SHP77 treated with DMSO at 0.1 percent for 48 hours (cell line): ENCODE measurements around the gene C10orf71.

Source experiments
- DNase-seq: peaks from one replicate; lab custom pipeline; 2025; lab: John Stamatoyannopoulos, UW

The C10orf71 gene, protein sequence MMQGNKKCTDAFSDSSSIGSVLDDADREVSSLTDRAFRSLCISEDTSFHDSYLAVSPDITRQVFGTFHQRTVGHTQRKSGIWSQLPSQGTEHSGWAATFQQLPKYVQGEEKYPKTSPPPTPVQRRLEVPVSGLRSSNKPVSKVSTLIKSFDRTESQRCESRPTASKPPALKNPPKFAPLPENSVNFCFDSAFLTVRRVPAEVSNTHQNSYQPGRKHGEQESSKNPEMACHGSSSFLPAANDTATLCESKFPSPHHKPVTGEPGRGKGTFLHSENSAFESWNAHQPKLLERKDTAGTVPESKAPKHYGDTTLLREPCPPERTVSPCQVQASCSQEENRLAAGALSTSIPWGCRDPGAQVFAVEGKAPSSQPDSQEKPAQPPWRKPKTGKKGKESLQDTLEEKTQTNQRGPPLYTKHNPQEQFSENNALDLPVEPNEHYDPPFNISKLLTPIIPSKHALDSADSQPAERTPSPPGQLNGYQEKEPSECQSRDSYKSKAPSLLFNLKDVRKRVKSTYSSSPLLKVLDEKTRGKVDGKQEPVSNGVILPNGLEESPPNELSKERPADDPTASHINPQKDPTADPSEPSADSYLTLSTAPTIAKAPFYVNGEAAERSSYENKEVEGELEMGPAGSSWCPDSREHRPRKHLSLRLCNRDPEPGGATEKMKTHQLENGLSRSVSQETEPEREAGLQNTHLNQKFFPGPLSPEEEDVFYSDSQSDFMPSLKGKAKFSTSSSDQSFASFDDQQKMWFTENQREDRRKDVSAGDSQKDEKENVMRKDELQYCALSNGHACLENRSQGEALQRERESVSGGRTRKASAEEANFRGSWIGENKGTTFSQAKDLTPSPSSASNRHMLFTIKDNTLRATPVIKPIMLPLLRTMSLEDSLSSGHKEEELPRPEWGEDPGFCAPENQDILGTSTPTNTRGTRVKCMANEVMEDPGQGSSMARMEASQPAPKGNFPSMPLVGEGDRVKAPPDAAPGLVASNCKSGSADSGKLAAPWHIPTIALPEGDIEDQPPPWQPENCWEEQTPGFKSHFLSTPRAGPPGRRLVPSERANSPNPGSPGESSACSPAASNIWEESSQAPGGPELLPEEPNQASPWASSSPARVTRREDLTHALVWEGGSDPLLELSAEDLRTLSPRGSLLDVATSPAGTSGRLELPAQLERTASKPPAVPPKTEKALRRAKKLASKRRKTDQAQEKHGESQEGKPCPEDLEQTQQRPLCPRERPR (N-terminal part only)

DNA sequence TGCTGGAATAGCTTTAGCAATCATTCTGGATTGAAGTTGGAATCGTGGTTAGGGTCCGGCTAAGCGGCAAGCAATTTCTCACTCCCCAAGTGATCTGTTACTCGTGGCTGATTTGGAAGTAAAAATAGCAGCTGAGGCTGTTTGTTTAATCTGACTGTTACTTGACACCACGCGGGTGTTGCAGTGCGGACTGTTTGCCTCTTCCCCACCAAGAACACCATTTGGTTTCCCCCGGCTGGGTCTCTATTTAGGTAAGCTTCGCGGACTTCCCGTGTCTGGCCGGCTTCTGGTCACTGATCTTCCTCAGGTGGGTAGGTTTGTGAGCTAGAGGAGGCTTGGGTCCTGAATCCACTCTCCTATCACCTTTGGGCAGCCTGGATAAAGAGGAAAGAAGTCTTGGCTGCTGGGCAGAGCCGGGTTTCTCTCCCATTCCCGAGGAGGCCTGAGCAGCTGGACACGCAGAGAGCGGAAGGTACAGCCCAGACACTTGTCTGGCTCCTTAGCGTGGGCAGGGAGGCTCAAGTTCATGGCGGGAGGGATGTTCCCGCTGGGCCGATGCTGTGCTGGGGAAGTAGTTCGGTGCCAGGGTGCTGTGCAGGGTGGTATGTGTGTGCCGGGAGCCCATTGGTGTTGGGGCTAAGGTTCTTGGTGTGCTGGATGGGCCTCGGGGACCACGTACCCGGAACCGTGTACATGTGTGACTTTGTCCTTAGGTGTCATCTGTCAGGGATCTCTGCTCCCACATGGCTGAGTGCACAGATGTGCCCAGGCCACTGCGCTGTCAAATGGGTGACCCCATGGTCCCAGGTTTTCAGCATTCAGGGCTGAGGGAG is at the start of gene C10orf71:
C10orf71 (plus strand) TSS at position 188 of the 833 bp plus-strand sequence. CDS start 23,376 bp downstream, outside the sequence.
- DNase-seq = no peak

GRCh38 chr10:49252313-49253034 is 46.5 kb upstream of the C10orf71 start:
- DNase-seq = no peak

GRCh38 chr10:49253340-49253906 is 45.5 kb upstream of the C10orf71 start:
- no peak for DNase-seq

DNA sequence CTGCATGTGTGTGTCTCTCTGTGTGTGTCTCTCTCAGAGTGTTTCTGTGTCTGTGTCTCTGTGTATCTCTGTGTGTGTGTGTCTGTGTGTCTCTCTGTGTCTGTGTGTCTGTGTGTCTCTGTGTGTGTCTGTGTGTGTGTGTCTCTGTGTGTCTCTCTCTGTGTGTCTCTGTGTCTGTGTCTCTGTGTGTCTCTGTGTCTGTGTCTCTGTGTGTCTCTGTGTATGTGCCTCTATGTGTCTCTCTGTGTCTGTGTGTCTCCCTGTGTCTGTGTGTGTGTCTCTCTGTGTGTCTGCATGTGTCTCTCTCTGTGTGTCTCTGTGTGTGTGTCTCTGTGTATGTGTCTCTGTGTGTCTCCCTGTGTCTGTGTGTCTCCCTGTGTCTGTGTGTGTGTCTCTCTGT is 44.8 kb upstream of the C10orf71 start:
- DNase-seq = no peak

- DNase-seq = no peak
Observed at GRCh38 chr10:49254556-49255318, 44.2 kb upstream of the C10orf71 start.

DNA sequence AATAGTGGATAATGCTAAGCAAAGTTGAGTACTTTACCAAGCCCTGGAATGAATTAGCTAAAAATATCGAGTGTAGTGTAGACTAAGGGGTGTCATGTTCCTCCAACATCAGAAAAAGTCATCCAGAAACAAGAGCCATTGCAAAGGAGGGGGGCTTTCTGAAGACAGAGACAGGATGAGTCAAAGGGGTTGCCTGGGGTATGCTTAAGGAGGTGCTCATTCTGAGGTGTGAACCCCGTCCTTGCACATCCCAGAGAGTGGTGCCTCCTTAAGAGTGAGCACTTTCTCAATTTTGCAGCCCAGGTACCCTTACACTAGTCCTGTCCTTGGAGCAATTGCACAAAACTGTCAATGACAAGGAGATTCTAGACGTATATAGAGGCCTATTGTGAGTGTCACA is 43.1 kb upstream of the C10orf71 start:
- DNase-seq = no peak

DNA sequence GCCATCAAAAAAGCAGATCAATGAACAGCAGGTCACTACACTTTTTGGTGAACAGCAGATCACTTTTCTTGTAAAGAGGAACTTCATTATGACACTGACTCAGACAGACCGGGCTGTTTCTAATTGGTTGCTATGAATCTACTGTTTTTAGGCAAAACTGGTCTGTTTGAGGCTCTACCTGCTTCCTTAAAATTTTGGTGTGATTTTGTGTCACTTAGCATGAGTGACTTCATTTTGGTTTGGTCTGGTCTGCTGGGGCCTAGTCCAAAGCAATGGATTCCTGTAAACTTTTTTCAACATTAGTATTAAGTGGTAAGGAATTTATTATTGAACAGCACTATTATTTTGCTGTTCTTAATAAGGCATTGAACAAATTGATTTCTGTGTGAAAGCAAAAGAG is 41.8 kb upstream of the C10orf71 start:
- no peak for DNase-seq

GRCh38 chr10:49257626-49258349 is 41.2 kb upstream of the C10orf71 start:
- no peak for DNase-seq

GRCh38 chr10:49258350-49258683 is 40.7 kb upstream of the C10orf71 start:
- DNase-seq = no peak

DNA sequence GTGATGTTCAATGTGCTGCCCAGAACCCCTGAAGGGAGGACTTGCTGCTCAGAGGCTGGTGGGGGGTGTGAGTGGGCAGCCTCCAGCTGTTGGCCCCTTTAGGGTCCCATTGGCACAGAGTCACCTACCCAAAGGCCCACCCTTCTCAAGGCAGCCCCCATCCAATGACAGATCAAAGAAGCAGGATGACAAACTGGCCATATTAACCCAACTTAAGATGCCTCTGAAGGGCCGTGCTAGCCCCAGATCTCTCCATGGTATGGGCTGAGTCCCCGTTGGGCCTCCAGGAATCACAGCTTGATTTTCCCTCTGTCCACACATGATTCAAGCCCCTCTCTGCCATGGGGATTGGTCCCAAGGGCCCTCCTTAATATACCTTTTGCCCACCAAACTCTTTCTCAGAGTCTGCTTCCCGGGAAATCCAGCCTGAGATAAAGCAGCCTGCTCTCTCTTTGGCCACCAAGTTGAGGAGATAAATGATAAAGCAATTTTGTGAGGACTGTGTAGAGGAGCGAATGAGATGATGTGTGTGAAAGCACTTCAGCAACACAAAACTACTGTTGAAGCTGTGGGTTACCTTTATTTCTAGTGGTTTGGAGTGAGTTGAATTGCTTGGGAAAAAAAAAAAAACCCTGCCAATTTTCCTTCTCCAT is 38.2 kb upstream of the C10orf71 start:
- DNase-seq = no peak

- DNase-seq = no peak
Observed at GRCh38 chr10:49263591-49263990, 35.4 kb upstream of the C10orf71 start.

GRCh38 chr10:49264177-49264677 is 34.7 kb upstream of the C10orf71 start:
- no peak for DNase-seq

GRCh38 chr10:49265885-49266284 is 33.1 kb upstream of the C10orf71 start:
- no peak for DNase-seq

- DNase-seq = no peak
Observed at GRCh38 chr10:49268185-49268584, 30.8 kb upstream of the C10orf71 start.

- DNase-seq = no peak
Observed at GRCh38 chr10:49269523-49269922, 29.4 kb upstream of the C10orf71 start.

DNA sequence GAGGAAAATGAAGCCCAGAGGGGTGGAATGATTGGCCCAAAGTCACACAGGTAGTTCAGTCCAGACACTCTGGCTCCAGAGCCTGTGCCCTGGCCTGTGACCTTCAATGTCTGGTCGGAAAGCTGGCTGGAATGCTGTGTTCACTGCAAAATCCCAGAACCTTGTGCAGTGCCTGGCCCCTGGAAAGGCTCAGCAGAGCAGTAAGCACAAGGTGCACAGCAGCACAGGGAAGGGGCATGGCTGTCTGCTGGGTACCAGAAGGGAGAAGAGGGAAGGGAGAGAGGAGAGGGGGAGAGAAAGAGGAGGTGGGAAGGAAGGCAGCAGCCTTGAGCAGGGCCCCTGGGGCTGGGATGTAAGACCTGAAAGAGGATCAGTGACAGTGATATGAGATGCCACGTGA is 28.4 kb upstream of the C10orf71 start:
- DNase-seq = no peak

DNA sequence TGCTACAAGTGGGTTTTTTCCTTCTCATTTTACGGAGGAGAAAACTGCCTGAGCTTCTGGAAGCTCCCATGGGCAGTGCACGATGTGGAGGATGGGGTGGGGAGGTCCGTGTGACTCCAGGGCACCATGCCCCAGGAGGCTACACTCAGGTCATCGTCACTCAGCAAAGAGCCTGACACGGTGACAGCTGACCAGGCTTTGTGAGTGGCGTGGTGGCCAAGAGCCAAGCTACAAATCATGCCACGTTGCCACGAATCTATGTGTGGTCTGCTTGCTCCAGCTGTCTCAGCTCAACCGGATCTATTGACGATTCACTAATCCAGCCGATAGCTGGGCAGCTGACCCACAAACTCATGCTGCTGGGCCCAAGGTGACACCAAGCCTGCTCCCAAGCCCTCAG is 27.6 kb upstream of the C10orf71 start:
- no peak for DNase-seq
